Osteoblast (primary cell): ENCODE data around the gene MON2. TPM values are rescaled to one million over a fixed set of nuclear protein-coding genes. Genes with fewer than 3 reads are reported as not detected.
"Not testable (repeated sequence)": the region's sequence is repeated elsewhere in the genome, so short reads cannot be mapped to it uniquely, and the experiment has no call there.

ENCODE experiments used
- DNase-seq: peaks from one replicate; pipeline ENCODE4 v3.0.0; 2011; ENCODE audit warnings: low spot score, mixed read lengths; ENCODE audit not compliant: insufficient read length; ENCODE audit errors: missing footprints
- H2AFZ ChIP-seq: 2 replicates; pipeline ENCODE4 v1.6.0; 2011; ENCODE audit warnings: mild to moderate bottlenecking, low read length
- H3K27ac ChIP-seq: 2 replicates; pipeline ENCODE4 v1.5.1; 2011; ENCODE audit warnings: mild to moderate bottlenecking, low read depth, low read length, moderate library complexity
- H3K27me3 ChIP-seq: 2 replicates; pipeline ENCODE4 v1.6.0; 2012; ENCODE audit warnings: mild to moderate bottlenecking, control low read depth, inconsistent platforms, low read length, moderate library complexity; ENCODE audit not compliant: insufficient read depth
- H3K36me3 ChIP-seq: 2 replicates; pipeline ENCODE4 v1.5.1; 2011; ENCODE audit warnings: mild to moderate bottlenecking, low read length, control low read depth, moderate library complexity; ENCODE audit not compliant: insufficient read depth
- H3K4me1 ChIP-seq: 2 replicates; pipeline ENCODE4 v1.5.1; 2011; ENCODE audit warnings: mild to moderate bottlenecking, low read length, control low read depth, moderate library complexity; ENCODE audit not compliant: insufficient read depth
- H3K4me2 ChIP-seq: 2 replicates; pipeline ENCODE4 v1.6.0; 2011; ENCODE audit warnings: mild to moderate bottlenecking, low read length; ENCODE audit not compliant: insufficient read depth
- H3K4me3 ChIP-seq: fragments of 200-600 bp; sonication (generic); 3 replicates; pipeline ENCODE4 v1.5.1; 2012; ENCODE audit warnings: mild to moderate bottlenecking, low read length, inconsistent platforms; ENCODE audit not compliant: insufficient read depth
- H3K79me2 ChIP-seq: 2 replicates; pipeline ENCODE4 v1.6.0; 2012; ENCODE audit warnings: mild to moderate bottlenecking, low read length, control low read depth, inconsistent platforms; ENCODE audit not compliant: insufficient read depth
- H3K9me3 ChIP-seq: 2 replicates; pipeline ENCODE4 v1.5.1; 2011; ENCODE audit warnings: low read depth, low read length, control low read depth
- H4K20me1 ChIP-seq: 2 replicates; pipeline ENCODE4 v1.6.0; 2012; ENCODE audit warnings: mild to moderate bottlenecking, low read length, control low read depth; ENCODE audit not compliant: insufficient read depth
- total RNA-seq: library from RNA; depleted of rRNA; stranded (reverse); fragments of >200 nt; gene quantifications from 2 replicates; pipeline ENCODE4 v1.2.3, GENCODE V29; 2012
- TF ChIP-seq, protein P1 (sequence below): IDR thresholded peaks from 2 replicates; pipeline ENCODE4 v1.5.1; 2011; ENCODE audit warnings: mild to moderate bottlenecking, low read depth, low read length, moderate library complexity; ENCODE audit errors: extremely low read depth

The MON2 gene
- total RNA-seq, 1 donor = 63.0 TPM

DNA sequence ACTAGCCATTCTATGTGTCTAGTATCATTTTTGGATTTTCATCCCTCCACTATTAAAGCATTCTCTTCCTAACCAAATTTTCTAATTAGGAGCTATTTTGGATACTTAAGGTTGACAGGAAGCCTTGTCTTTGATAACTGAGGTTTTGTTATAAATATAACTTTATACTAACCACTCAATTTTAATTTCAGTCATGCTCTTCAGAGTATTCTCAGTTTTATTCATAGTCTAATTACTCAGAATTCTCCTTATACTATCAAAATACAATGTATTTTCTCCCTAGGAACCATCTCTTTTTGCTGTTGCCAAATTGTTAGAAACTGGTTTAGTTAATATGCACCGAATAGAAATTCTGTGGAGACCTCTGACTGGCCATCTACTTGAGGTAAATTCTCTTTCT lies 76.2 kb downstream of the MON2 start:
- no peak for DNase-seq

DNA sequence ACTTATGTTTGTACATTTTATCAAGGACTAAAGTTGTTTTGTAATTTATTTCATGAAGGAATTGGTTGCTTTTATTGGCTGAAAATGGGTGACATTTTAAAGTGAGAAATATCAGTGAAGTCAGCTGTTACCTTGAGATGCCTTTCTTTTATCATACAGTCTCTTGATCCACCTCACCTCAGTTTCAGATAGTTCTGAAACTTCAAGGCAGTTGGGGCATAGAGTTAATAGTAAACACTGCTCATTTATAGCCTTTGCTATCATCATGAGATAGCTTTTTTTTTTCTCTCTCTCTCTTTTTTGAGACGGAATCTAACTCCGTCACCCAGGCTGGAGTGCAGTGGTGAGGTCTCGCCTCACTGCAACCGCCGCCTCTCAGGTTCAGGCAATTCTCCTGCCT lies 76.7 kb downstream of the MON2 start:
- no peaks in the 10 kb centered on the region for H3K9me3 ChIP-seq
- H3K27ac ChIP-seq = no peak overlapping the region
- DNase-seq = no peak
- no peaks in the 10 kb centered on the region for H3K79me2 ChIP-seq
- no peaks in the 10 kb centered on the region for H3K27me3 ChIP-seq
- no peak overlapping the region for H3K4me2 ChIP-seq
- TF ChIP-seq, protein P1, sequence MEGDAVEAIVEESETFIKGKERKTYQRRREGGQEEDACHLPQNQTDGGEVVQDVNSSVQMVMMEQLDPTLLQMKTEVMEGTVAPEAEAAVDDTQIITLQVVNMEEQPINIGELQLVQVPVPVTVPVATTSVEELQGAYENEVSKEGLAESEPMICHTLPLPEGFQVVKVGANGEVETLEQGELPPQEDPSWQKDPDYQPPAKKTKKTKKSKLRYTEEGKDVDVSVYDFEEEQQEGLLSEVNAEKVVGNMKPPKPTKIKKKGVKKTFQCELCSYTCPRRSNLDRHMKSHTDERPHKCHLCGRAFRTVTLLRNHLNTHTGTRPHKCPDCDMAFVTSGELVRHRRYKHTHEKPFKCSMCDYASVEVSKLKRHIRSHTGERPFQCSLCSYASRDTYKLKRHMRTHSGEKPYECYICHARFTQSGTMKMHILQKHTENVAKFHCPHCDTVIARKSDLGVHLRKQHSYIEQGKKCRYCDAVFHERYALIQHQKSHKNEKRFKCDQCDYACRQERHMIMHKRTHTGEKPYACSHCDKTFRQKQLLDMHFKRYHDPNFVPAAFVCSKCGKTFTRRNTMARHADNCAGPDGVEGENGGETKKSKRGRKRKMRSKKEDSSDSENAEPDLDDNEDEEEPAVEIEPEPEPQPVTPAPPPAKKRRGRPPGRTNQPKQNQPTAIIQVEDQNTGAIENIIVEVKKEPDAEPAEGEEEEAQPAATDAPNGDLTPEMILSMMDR = no peak
- H2AFZ ChIP-seq = no peak overlapping the region
- H4K20me1 ChIP-seq = no peaks in the 10 kb centered on the region
- no peaks in the 10 kb centered on the region for H3K4me1 ChIP-seq
- peaks cover 28% of the 10 kb centered on the region for H3K36me3 ChIP-seq
- H3K4me3 ChIP-seq = no peak overlapping the region

More for the DNA sequence above, 76.2 kb downstream of the MON2 start:
- no peak overlapping the region for H3K4me3 ChIP-seq
- no peaks in the 10 kb centered on the region for H3K9me3 ChIP-seq
- peaks cover 3% of the 10 kb centered on the region for H3K4me1 ChIP-seq
- no peak overlapping the region for H3K27ac ChIP-seq
- no peaks in the 10 kb centered on the region for H4K20me1 ChIP-seq
- H3K27me3 ChIP-seq = no peaks in the 10 kb centered on the region
- no peak overlapping the region for H3K4me2 ChIP-seq
- H2AFZ ChIP-seq = no peak overlapping the region
- peaks cover 28% of the 10 kb centered on the region for H3K36me3 ChIP-seq
- H3K79me2 ChIP-seq = no peaks in the 10 kb centered on the region
- TF ChIP-seq, protein P1 = no peak

DNA sequence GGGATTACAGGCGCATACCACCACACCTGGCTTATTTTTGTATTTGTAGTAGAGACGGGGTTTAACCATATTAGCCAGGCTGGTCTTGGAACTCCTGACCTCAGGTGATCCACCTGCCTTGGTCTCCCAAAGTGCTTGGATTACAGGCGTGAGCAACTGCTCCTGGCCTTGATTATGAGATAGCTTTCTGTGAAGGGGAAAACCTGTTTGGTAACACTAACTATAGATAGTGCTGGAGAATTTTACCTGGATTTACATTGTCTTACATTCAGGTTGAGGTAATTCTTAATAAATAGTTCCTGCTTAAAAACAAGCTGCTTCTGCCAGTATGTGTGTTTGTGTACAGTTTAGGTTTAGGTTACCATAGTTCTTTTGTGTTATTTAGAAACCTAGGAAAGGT lies 77.1 kb downstream of the MON2 start:
- H3K27me3 ChIP-seq = no peaks in the 10 kb centered on the region
- no peak overlapping the region for H3K4me2 ChIP-seq
- no peaks in the 10 kb centered on the region for H3K9me3 ChIP-seq
- H3K4me3 ChIP-seq = no peak overlapping the region
- no peak for DNase-seq
- H2AFZ ChIP-seq = no peak overlapping the region
- no peaks in the 10 kb centered on the region for H3K4me1 ChIP-seq
- no peak overlapping the region for H3K27ac ChIP-seq
- no peaks in the 10 kb centered on the region for H3K79me2 ChIP-seq
- peaks cover 28% of the 10 kb centered on the region for H3K36me3 ChIP-seq
- TF ChIP-seq, protein P1 = no peak
- H4K20me1 ChIP-seq = no peaks in the 10 kb centered on the region

DNA sequence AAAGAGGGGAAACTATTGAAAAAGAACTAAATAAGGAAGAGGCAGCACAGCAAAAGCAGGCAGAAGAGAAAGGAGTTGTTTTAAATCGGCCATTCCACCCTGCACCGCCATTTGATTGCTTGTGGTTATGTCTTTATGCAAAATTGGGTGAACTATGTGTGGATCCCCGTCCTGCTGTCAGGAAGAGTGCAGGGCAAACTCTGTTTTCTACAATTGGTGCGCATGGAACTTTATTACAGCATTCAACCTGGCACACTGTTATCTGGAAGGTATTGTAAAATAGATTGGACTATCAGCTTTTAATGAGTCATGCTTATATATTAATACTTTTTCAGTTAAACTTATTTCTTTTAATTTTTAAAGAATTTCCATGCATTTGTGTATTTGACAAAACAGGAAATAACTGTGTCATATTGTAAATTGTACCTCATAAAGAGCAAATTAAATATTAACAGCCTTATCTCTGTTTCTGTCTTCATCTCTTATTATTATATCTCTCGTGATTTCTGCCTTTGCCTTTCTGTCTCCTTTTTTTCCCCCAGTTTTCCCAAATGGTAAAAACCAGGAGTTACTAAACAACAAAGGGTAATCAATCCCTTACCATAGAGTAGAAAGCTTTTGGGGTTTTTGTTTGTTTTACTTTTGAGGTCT lies 86.4 kb downstream of the MON2 start:
- TF ChIP-seq, protein P1 = no peak
- no peak for DNase-seq
- peaks cover 66% of the 10 kb centered on the region for H3K36me3 ChIP-seq
- H4K20me1 ChIP-seq = no peaks in the 10 kb centered on the region
- H3K27me3 ChIP-seq = no peaks in the 10 kb centered on the region
- no peaks in the 10 kb centered on the region for H3K9me3 ChIP-seq
- H3K79me2 ChIP-seq = no peaks in the 10 kb centered on the region
- H3K4me2 ChIP-seq = no peak overlapping the region
- H3K4me3 ChIP-seq = no peak overlapping the region
- H3K27ac ChIP-seq = no peak overlapping the region
- no peaks in the 10 kb centered on the region for H3K4me1 ChIP-seq
- H2AFZ ChIP-seq = no peak overlapping the region

DNA sequence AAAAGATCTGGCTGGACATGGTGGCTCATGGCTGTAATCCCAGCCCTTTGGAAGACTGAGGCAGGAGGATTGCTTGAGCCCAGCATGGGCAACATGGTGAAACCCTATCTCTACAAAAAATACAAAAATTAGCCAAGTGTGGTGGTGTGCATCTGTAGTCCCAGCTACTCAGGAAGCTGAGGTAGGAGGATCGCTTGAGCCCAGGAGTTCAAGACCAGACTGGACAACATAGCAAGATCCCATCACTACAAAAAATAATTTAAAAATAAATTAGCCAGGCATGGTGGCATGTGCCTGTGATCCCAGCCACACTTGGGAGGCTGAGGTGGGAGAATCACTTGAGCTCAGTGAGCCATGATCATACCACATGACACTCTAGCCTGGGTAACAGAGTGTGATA lies 92.7 kb downstream of the MON2 start:
- H3K4me1 ChIP-seq, H3K9me3 ChIP-seq, H3K79me2 ChIP-seq, H3K4me3 ChIP-seq, H2AFZ ChIP-seq, H3K4me2 ChIP-seq, H3K27me3 ChIP-seq, H4K20me1 ChIP-seq, H3K27ac ChIP-seq, DNase-seq: not testable (repeated sequence)
- peaks cover 47% of the 10 kb centered on the region for H3K36me3 ChIP-seq
